ENCODE measurements around the gene HACD2. TPM values are rescaled to one million over a fixed set of nuclear protein-coding genes. Genes with fewer than 3 reads are reported as not detected.

The HACD2 gene
- total and polyA plus RNA-seq, 2 donors from 2014 or later: 13.1 to 25.4 TPM

DNA sequence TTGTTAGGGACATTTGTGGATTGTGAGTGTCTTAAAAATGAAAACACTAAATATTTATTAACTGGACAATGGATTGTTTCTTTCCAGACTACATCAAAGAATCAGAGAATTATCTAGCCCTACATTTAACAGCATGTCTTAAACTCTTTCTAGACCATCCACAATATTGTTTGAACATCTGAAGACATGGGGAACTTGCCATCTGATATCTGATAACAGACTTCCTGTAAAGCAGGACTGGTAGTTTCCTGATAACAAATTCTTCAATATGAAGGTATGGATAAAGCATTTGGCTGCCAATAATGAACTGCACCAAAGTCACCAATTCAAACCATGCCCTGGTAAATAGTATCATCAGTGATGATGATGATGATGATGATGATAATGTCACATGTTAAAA, 26.2 kb upstream of the HACD2 start:
- Histone ChIP-seq H3K4me1 (ENCODE audit: control insufficient read depth in 2 of 3, insufficient read depth in 2 of 3, low read depth in 1 of 3, low read length in 3 of 3) (no peaks in the 10 kb centered on the region), H3K4me3 (ENCODE audit: low read length in 3 of 3) (no peak overlapping the region), H3K9me3 (ENCODE audit: control insufficient read depth in 2 of 3, insufficient read depth in 1 of 3, low read length in 3 of 3) (no peaks in the 10 kb centered on the region), H3K27me3 (ENCODE audit: control insufficient read depth, insufficient read depth, low read length) (no peaks in the 10 kb centered on the region), H3K9ac (ENCODE audit: low read length in 3 of 3) (no peak overlapping the region), H3K36me3 (ENCODE audit: control insufficient read depth in 2 of 3, insufficient read depth in 3 of 3, low read length in 3 of 3) (peaks cover 0 to 23% (median 4%) of the 10 kb centered on the region in 3 donors), H3K27ac (ENCODE audit: low read depth in 2 of 2, low read length in 2 of 2) (no peak overlapping the region)
- intact Hi-C loops (cut with DNase I): no loop called here
- no peak for DNase-seq
- TF ChIP-seq, protein P1, sequence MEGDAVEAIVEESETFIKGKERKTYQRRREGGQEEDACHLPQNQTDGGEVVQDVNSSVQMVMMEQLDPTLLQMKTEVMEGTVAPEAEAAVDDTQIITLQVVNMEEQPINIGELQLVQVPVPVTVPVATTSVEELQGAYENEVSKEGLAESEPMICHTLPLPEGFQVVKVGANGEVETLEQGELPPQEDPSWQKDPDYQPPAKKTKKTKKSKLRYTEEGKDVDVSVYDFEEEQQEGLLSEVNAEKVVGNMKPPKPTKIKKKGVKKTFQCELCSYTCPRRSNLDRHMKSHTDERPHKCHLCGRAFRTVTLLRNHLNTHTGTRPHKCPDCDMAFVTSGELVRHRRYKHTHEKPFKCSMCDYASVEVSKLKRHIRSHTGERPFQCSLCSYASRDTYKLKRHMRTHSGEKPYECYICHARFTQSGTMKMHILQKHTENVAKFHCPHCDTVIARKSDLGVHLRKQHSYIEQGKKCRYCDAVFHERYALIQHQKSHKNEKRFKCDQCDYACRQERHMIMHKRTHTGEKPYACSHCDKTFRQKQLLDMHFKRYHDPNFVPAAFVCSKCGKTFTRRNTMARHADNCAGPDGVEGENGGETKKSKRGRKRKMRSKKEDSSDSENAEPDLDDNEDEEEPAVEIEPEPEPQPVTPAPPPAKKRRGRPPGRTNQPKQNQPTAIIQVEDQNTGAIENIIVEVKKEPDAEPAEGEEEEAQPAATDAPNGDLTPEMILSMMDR (IDR thresholded peaks at IDR 0.05; ENCODE audit: borderline replicate concordance, extremely low read depth, insufficient read depth): no peak
- FAIRE-seq: no peak

DNA sequence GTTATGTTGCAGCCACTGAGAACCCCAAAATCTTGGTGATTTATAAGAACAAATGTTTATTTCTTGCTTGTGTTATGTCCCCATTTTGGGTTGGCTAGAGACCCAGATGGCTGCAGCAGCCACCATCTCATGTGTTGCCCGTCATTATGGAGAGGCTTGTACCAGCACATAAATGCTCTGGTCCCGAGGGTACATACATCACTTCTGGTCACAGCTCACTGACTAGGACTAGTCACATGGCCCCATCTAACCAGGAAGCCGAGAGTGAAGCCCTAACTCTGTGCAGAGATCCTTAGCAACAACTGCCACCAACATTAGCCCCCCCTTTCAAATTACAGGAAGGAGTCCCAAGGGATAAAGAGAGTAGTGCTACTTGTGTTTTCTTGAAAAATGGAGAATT, 25.5 kb upstream of the HACD2 start:
- Histone ChIP-seq H3K36me3 (ENCODE audit: control insufficient read depth in 2 of 3, insufficient read depth in 3 of 3, low read length in 3 of 3) (peaks cover 0 to 23% (median 4%) of the 10 kb centered on the region in 3 donors), H3K4me3 (ENCODE audit: low read length in 3 of 3) (no peak overlapping the region), H3K9me3 (ENCODE audit: control insufficient read depth in 2 of 3, insufficient read depth in 1 of 3, low read length in 3 of 3) (no peaks in the 10 kb centered on the region), H3K27me3 (ENCODE audit: control insufficient read depth, insufficient read depth, low read length) (no peaks in the 10 kb centered on the region), H3K9ac (ENCODE audit: low read length in 3 of 3) (no peak overlapping the region), H3K27ac (ENCODE audit: low read depth in 2 of 2, low read length in 2 of 2) (no peak overlapping the region), H3K4me1 (ENCODE audit: control insufficient read depth in 2 of 3, insufficient read depth in 2 of 3, low read depth in 1 of 3, low read length in 3 of 3) (no peaks in the 10 kb centered on the region)
- DNase-seq: peak in 3 of 5 donors; percentile 26 to 51 (median 43)
- no peak for FAIRE-seq
- TF ChIP-seq, protein P1 (IDR thresholded peaks at IDR 0.05; ENCODE audit: borderline replicate concordance, extremely low read depth, insufficient read depth): no peak
- intact Hi-C loops (cut with DNase I): no loop called here

DNA sequence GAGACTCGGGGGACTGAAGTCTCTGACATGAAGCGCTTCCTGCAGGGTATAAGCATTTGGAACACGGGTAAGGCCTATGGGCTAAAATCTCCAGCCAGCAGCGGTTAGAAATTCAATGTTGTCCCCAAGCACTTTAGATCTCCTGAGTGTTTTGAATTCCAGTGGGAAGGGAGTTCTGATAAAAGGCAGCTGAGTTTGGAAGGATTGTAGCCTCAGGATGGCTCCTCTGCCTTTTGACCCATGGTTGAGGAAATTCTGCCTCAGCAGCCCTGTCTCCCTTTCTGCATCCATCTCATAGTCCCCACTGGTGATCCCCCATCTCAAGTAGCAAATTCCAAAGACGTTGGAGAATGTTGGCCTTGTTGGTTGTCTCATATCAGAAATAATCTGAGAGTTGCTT, 24.2 kb upstream of the HACD2 start:
- Histone ChIP-seq H3K27ac (ENCODE audit: low read depth in 2 of 2, low read length in 2 of 2) (no peak overlapping the region), H3K4me3 (ENCODE audit: low read length in 3 of 3) (no peak overlapping the region), H3K36me3 (ENCODE audit: control insufficient read depth in 2 of 3, insufficient read depth in 3 of 3, low read length in 3 of 3) (peaks cover 0 to 22% (median 4%) of the 10 kb centered on the region in 3 donors), H3K9me3 (ENCODE audit: control insufficient read depth in 2 of 3, insufficient read depth in 1 of 3, low read length in 3 of 3) (no peaks in the 10 kb centered on the region), H3K4me1 (ENCODE audit: control insufficient read depth in 2 of 3, insufficient read depth in 2 of 3, low read depth in 1 of 3, low read length in 3 of 3) (peaks cover 0 to 3% (median 0%) of the 10 kb centered on the region in 3 donors), H3K9ac (ENCODE audit: low read length in 3 of 3) (no peak overlapping the region), H3K27me3 (ENCODE audit: control insufficient read depth, insufficient read depth, low read length) (no peaks in the 10 kb centered on the region)
- TF ChIP-seq, protein P1 (IDR thresholded peaks at IDR 0.05; ENCODE audit: borderline replicate concordance, extremely low read depth, insufficient read depth): no peak
- DNase-seq: no peak
- FAIRE-seq: no peak
- intact Hi-C loops (cut with DNase I): no loop called here

All from kidney (tissue), 14 donors.